ENCODE data around the gene PRDM11. TPM values are rescaled to one million over a fixed set of nuclear protein-coding genes. Genes with fewer than 3 reads are reported as not detected.

Gene PRDM11
- total RNA-seq, 1 donor from 2014 or later: 18.3 TPM

GRCh38 chr11:45170484-45170883, 24.0 kb downstream of the PRDM11 start:
- ATAC-seq (peak; percentile 78), DNase-seq (peak; percentile 66)
- H3K9me3 ChIP-seq: no peaks in the 10 kb centered on the region
- H3K4me1 ChIP-seq: peaks cover 11% of the 10 kb centered on the region
- H3K36me3 ChIP-seq: no peaks in the 10 kb centered on the region
- no peak overlapping the region for H3K27ac ChIP-seq
- intact Hi-C loops (cut with DNase I): no loop called here
- TF ChIP-seq CTCF (IDR thresholded peaks at IDR 0.05): no peak
- no peak overlapping the region for H3K4me3 ChIP-seq
- no peaks in the 10 kb centered on the region for H3K27me3 ChIP-seq

- Histone ChIP-seq H3K4me3 (no peak overlapping the region), H3K9me3 (no peaks in the 10 kb centered on the region), H3K4me1 (peaks cover 11% of the 10 kb centered on the region), H3K27me3 (no peaks in the 10 kb centered on the region), H3K27ac (no peak overlapping the region), H3K36me3 (no peaks in the 10 kb centered on the region)
- DNase-seq: no peak
- no peak for TF ChIP-seq CTCF (IDR thresholded peaks at IDR 0.05)
- ATAC-seq: no peak
- intact Hi-C loops (cut with DNase I): no loop called here
Observed at GRCh38 chr11:45171550-45171949, 25.1 kb downstream of the PRDM11 start.

- TF ChIP-seq CTCF (IDR thresholded peaks at IDR 0.05): no peak
- ATAC-seq: no peak
- intact Hi-C loops (cut with DNase I): no loop called here
- Histone ChIP-seq H3K36me3 (no peaks in the 10 kb centered on the region), H3K4me1 (peaks cover 11% of the 10 kb centered on the region), H3K27me3 (no peaks in the 10 kb centered on the region), H3K9me3 (no peaks in the 10 kb centered on the region), H3K27ac (no peak overlapping the region), H3K4me3 (no peak overlapping the region)
- no peak for DNase-seq
Observed at GRCh38 chr11:45173064-45173463, 26.6 kb downstream of the PRDM11 start.

GRCh38 chr11:45174168-45174835, 27.9 kb downstream of the PRDM11 start:
- no peak overlapping the region for H3K4me3 ChIP-seq
- no peaks in the 10 kb centered on the region for H3K9me3 ChIP-seq
- H3K27me3 ChIP-seq: no peaks in the 10 kb centered on the region
- DNase-seq: no peak
- H3K36me3 ChIP-seq: no peaks in the 10 kb centered on the region
- no peak for TF ChIP-seq CTCF (IDR thresholded peaks at IDR 0.05)
- H3K27ac ChIP-seq: no peak overlapping the region
- ATAC-seq: no peak
- intact Hi-C loops (cut with DNase I): no loop called here
- peaks cover 4% of the 10 kb centered on the region for H3K4me1 ChIP-seq

GRCh38 chr11:45174963-45175362, 28.5 kb downstream of the PRDM11 start:
- no peak for ATAC-seq
- intact Hi-C loops (cut with DNase I): no loop called here
- H3K4me1 ChIP-seq: peaks cover 5% of the 10 kb centered on the region
- H3K4me3 ChIP-seq: no peak overlapping the region
- no peak overlapping the region for H3K27ac ChIP-seq
- H3K27me3 ChIP-seq: no peaks in the 10 kb centered on the region
- no peak for TF ChIP-seq CTCF (IDR thresholded peaks at IDR 0.05)
- H3K9me3 ChIP-seq: no peaks in the 10 kb centered on the region
- DNase-seq: no peak
- H3K36me3 ChIP-seq: no peaks in the 10 kb centered on the region

GRCh38 chr11:45176996-45177395, 30.6 kb downstream of the PRDM11 start:
- Histone ChIP-seq H3K9me3 (no peaks in the 10 kb centered on the region), H3K4me3 (no peak overlapping the region), H3K36me3 (no peaks in the 10 kb centered on the region), H3K27me3 (no peaks in the 10 kb centered on the region), H3K27ac (no peak overlapping the region), H3K4me1 (peaks cover 18% of the 10 kb centered on the region)
- DNase-seq: no peak
- TF ChIP-seq CTCF (IDR thresholded peaks at IDR 0.05): no peak
- intact Hi-C loops (cut with DNase I): no loop called here
- ATAC-seq: no peak
